ENCODE results near the gene OR7A10. TPM values are rescaled to one million over a fixed set of nuclear protein-coding genes. Genes with fewer than 3 reads are reported as not detected.

OR7A10 gene
- total RNA-seq, 5 donors from 2014 or later (not counting 1 experiment from before 2014, with no cell fraction given), result not detected

- ATAC-seq (replicated peaks in 1 of 4) (no peak), DNase-seq (no peak)
- Histone ChIP-seq H3K27ac (ENCODE audit: low read length) (no peak overlapping the region), H3K4me3 (ENCODE audit: control insufficient read depth in 1 of 2, extremely low read depth in 1 of 2, low read length in 1 of 2) (no peak overlapping the region), H3K27me3 (replicated peaks in 1 of 2; ENCODE audit: control insufficient read depth in 2 of 2, extremely low read depth in 1 of 2, insufficient read depth in 2 of 2, low read length in 1 of 2) (peaks cover 0 to 15% of the 10 kb centered on the region in 2 experiments), H3K9me3 (no peaks in the 10 kb centered on the region), H3K36me3 (ENCODE audit: control insufficient read depth in 2 of 2, extremely low read depth in 1 of 2, insufficient read depth in 1 of 2, low read length in 1 of 2) (no peaks in the 10 kb centered on the region), H3K4me1 (ENCODE audit: control insufficient read depth in 1 of 2, extremely low read depth in 1 of 2, insufficient read depth in 2 of 2, low read length in 2 of 2) (no peaks in the 10 kb centered on the region)
- H3K4me1 Mint-ChIP-seq, result no peaks in the 10 kb centered on the region
- H3K9me3 Mint-ChIP-seq, result peaks cover 0 to 5% (median 0%) of the 10 kb centered on the region in 3 donors
- CTCF ChIA-PET, result no interaction called here
- no peaks in the 10 kb centered on the region for H3K36me3 Mint-ChIP-seq
- H3K4me3 Mint-ChIP-seq, result no peak overlapping the region
- H3K27ac Mint-ChIP-seq, result no peak overlapping the region
- WGBS (ENCODE audit: insufficient coverage), result no CpG with 5 or more reads among the region's 6 CpGs
- H3K27me3 Mint-ChIP-seq, result peaks cover 29 to 38% of the 10 kb centered on the region in 2 donors
- POLR2A ChIA-PET, result no interaction called here
Observed at GRCh38 chr19:14843578-14843977, 5.1 kb downstream of the OR7A10 start.

GRCh38 chr19:14843169-14843568 lies 5.6 kb downstream of the OR7A10 start:
- Histone ChIP-seq H3K4me3 (ENCODE audit: control insufficient read depth in 1 of 2, extremely low read depth in 1 of 2, low read length in 1 of 2) (no peak overlapping the region), H3K27ac (ENCODE audit: low read length) (no peak overlapping the region), H3K9me3 (no peaks in the 10 kb centered on the region), H3K27me3 (replicated peaks in 1 of 2; ENCODE audit: control insufficient read depth in 2 of 2, extremely low read depth in 1 of 2, insufficient read depth in 2 of 2, low read length in 1 of 2) (peaks cover 0 to 15% of the 10 kb centered on the region in 2 experiments), H3K36me3 (ENCODE audit: control insufficient read depth in 2 of 2, extremely low read depth in 1 of 2, insufficient read depth in 1 of 2, low read length in 1 of 2) (no peaks in the 10 kb centered on the region), H3K4me1 (ENCODE audit: control insufficient read depth in 1 of 2, extremely low read depth in 1 of 2, insufficient read depth in 2 of 2, low read length in 2 of 2) (no peaks in the 10 kb centered on the region)
- Mint-ChIP-seq H3K9me3 (peaks cover 0 to 2% (median 0%) of the 10 kb centered on the region in 3 donors), H3K36me3 (no peaks in the 10 kb centered on the region), H3K4me3 (no peak overlapping the region), H3K27ac (no peak overlapping the region), H3K4me1 (no peaks in the 10 kb centered on the region), H3K27me3 (peaks cover 25 to 34% of the 10 kb centered on the region in 2 donors)
- no peak for ATAC-seq (replicated peaks in 1 of 4)
- no CpG with 5 or more reads among the region's 2 CpGs for WGBS (ENCODE audit: insufficient coverage)
- POLR2A ChIA-PET, result no interaction called here
- CTCF ChIA-PET, result no interaction called here
- no peak for DNase-seq

GRCh38 chr19:14840206-14840605 lies 8.5 kb downstream of the OR7A10 start:
- Histone ChIP-seq H3K4me3 (ENCODE audit: control insufficient read depth in 1 of 2, extremely low read depth in 1 of 2, low read length in 1 of 2) (no peak overlapping the region), H3K4me1 (ENCODE audit: control insufficient read depth in 1 of 2, extremely low read depth in 1 of 2, insufficient read depth in 2 of 2, low read length in 2 of 2) (no peaks in the 10 kb centered on the region), H3K27ac (ENCODE audit: low read length) (no peak overlapping the region), H3K9me3 (no peaks in the 10 kb centered on the region), H3K36me3 (ENCODE audit: control insufficient read depth in 2 of 2, extremely low read depth in 1 of 2, insufficient read depth in 1 of 2, low read length in 1 of 2) (no peaks in the 10 kb centered on the region), H3K27me3 (replicated peaks in 1 of 2; ENCODE audit: control insufficient read depth in 2 of 2, extremely low read depth in 1 of 2, insufficient read depth in 2 of 2, low read length in 1 of 2) (peaks cover 0 to 9% of the 10 kb centered on the region in 2 experiments)
- WGBS (ENCODE audit: insufficient coverage), result no CpG with 5 or more reads among the region's 1 CpG
- no peaks in the 10 kb centered on the region for H3K9me3 Mint-ChIP-seq
- POLR2A ChIA-PET, result no interaction called here
- peaks cover 31 to 33% of the 10 kb centered on the region in 2 donors for H3K27me3 Mint-ChIP-seq
- H3K4me3 Mint-ChIP-seq, result no peak overlapping the region
- no peak for ATAC-seq (replicated peaks in 1 of 4)
- H3K27ac Mint-ChIP-seq, result no peak overlapping the region
- CTCF ChIA-PET, result no interaction called here
- no peaks in the 10 kb centered on the region for H3K36me3 Mint-ChIP-seq
- H3K4me1 Mint-ChIP-seq, result no peaks in the 10 kb centered on the region
- no peak for DNase-seq

- Mint-ChIP-seq H3K27me3 (peaks cover 18 to 28% of the 10 kb centered on the region in 2 donors), H3K36me3 (no peaks in the 10 kb centered on the region), H3K4me1 (no peaks in the 10 kb centered on the region), H3K27ac (no peak overlapping the region), H3K9me3 (no peaks in the 10 kb centered on the region), H3K4me3 (no peak overlapping the region)
- Histone ChIP-seq H3K4me3 (ENCODE audit: control insufficient read depth in 1 of 2, extremely low read depth in 1 of 2, low read length in 1 of 2) (no peak overlapping the region), H3K36me3 (ENCODE audit: control insufficient read depth in 2 of 2, extremely low read depth in 1 of 2, insufficient read depth in 1 of 2, low read length in 1 of 2) (no peaks in the 10 kb centered on the region), H3K27me3 (replicated peaks in 1 of 2; ENCODE audit: control insufficient read depth in 2 of 2, extremely low read depth in 1 of 2, insufficient read depth in 2 of 2, low read length in 1 of 2) (peaks cover 0 to 8% of the 10 kb centered on the region in 2 experiments), H3K4me1 (ENCODE audit: control insufficient read depth in 1 of 2, extremely low read depth in 1 of 2, insufficient read depth in 2 of 2, low read length in 2 of 2) (no peaks in the 10 kb centered on the region), H3K9me3 (no peaks in the 10 kb centered on the region), H3K27ac (ENCODE audit: low read length) (no peak overlapping the region)
- CTCF ChIA-PET, result interaction anchor here in 1 of 2 donors (0.9 kb wide), 1 partner anchor 82 kb away, joined by 3 read pairs; no protein-coding TSS in a partner anchor
- WGBS (ENCODE audit: insufficient coverage), result no CpG with 5 or more reads among the region's 4 CpGs
- ATAC-seq (replicated peaks in 1 of 4), result no peak
- no peak for DNase-seq
- POLR2A ChIA-PET, result interaction anchor here in 1 of 2 donors (0.6 kb wide), 1 partner anchor 184 kb away, joined by 5 read pairs; no protein-coding TSS in a partner anchor
Observed at GRCh38 chr19:14837391-14837790, 11.3 kb downstream of the OR7A10 start.

- H3K4me3 Mint-ChIP-seq, result no peak within 1 kb of the TSS
- ChIA-PET CTCF (no interaction called here), POLR2A (no interaction called here)
- no peaks in the 10 kb centered on the region for H3K36me3 Mint-ChIP-seq
- Histone ChIP-seq H3K36me3 (ENCODE audit: control insufficient read depth in 2 of 2, extremely low read depth in 1 of 2, insufficient read depth in 1 of 2, low read length in 1 of 2) (no peaks in the 10 kb centered on the region), H3K27me3 (replicated peaks in 1 of 2; ENCODE audit: control insufficient read depth in 2 of 2, extremely low read depth in 1 of 2, insufficient read depth in 2 of 2, low read length in 1 of 2) (peaks cover 0 to 6% of the 10 kb centered on the region in 2 experiments), H3K27ac (ENCODE audit: low read length) (no peak within 1 kb of the TSS), H3K4me1 (ENCODE audit: control insufficient read depth in 1 of 2, extremely low read depth in 1 of 2, insufficient read depth in 2 of 2, low read length in 2 of 2) (no peaks in the 10 kb centered on the region), H3K4me3 (ENCODE audit: control insufficient read depth in 1 of 2, extremely low read depth in 1 of 2, low read length in 1 of 2) (no peak within 1 kb of the TSS), H3K9me3 (no peaks in the 10 kb centered on the region)
- H3K4me1 Mint-ChIP-seq, result no peaks in the 10 kb centered on the region
- H3K9me3 Mint-ChIP-seq, result no peaks in the 10 kb centered on the region
- ATAC-seq (replicated peaks in 1 of 4), result no peak
- no CpG with 5 or more reads among the region's 1 CpG for WGBS (ENCODE audit: insufficient coverage)
- no peak for DNase-seq
- no peak within 1 kb of the TSS for H3K27ac Mint-ChIP-seq
- H3K27me3 Mint-ChIP-seq, result peaks cover 4 to 18% of the 10 kb centered on the region in 2 donors
Observed at GRCh38 chr19:14835011-14835410, 13.7 kb downstream of the OR7A10 start, which contains the start of the genes OR7A5 and OR7C1. OR7A5 (minus strand) TSS chr19:14835185; CDS start chr19:14828241, 6,944 bp downstream. OR7C1 (minus strand) TSS chr19:14835185; CDS start chr19:14800136, 35,049 bp downstream.

GRCh38 chr19:14830702-14831101 lies 18.0 kb downstream of the OR7A10 start:
- no peak overlapping the region for H3K27ac ChIP-seq (ENCODE audit: low read length)
- no peaks in the 10 kb centered on the region for H3K4me1 ChIP-seq (ENCODE audit: control insufficient read depth in 1 of 2, extremely low read depth in 1 of 2, insufficient read depth in 2 of 2, low read length in 2 of 2)
- WGBS (ENCODE audit: insufficient coverage), result 74% methylated on average over 3 of the region's 4 CpGs
- no peak for DNase-seq
- ATAC-seq (replicated peaks in 1 of 4), result no peak
- Mint-ChIP-seq H3K27ac (no peak overlapping the region), H3K4me3 (no peak overlapping the region), H3K4me1 (no peaks in the 10 kb centered on the region), H3K27me3 (peaks cover 27 to 40% of the 10 kb centered on the region in 2 donors), H3K9me3 (no peaks in the 10 kb centered on the region), H3K36me3 (no peaks in the 10 kb centered on the region)
- no peaks in the 10 kb centered on the region for H3K9me3 ChIP-seq
- H3K36me3 ChIP-seq (ENCODE audit: control insufficient read depth in 2 of 2, extremely low read depth in 1 of 2, insufficient read depth in 1 of 2, low read length in 1 of 2), result no peaks in the 10 kb centered on the region
- peaks cover 0 to 4% of the 10 kb centered on the region in 2 experiments for H3K27me3 ChIP-seq (replicated peaks in 1 of 2; ENCODE audit: control insufficient read depth in 2 of 2, extremely low read depth in 1 of 2, insufficient read depth in 2 of 2, low read length in 1 of 2)
- no peak overlapping the region for H3K4me3 ChIP-seq (ENCODE audit: control insufficient read depth in 1 of 2, extremely low read depth in 1 of 2, low read length in 1 of 2)
- ChIA-PET POLR2A (no interaction called here), CTCF (no interaction called here)

GRCh38 chr19:14826006-14826405 lies 22.7 kb downstream of the OR7A10 start:
- POLR2A ChIA-PET, result no interaction called here
- WGBS (ENCODE audit: insufficient coverage), result no CpG with 5 or more reads among the region's 2 CpGs

More at GRCh38 chr19:14826006-14826405, 22.7 kb downstream of the OR7A10 start:
- CTCF ChIA-PET, result no interaction called here
- no peak overlapping the region for H3K27ac ChIP-seq (ENCODE audit: low read length)
- Mint-ChIP-seq H3K27me3 (peaks cover 51 to 63% of the 10 kb centered on the region in 2 donors), H3K9me3 (peaks cover 0 to 4% (median 0%) of the 10 kb centered on the region in 3 donors), H3K4me3 (no peak overlapping the region), H3K4me1 (no peaks in the 10 kb centered on the region), H3K36me3 (no peaks in the 10 kb centered on the region), H3K27ac (no peak overlapping the region)
- H3K4me3 ChIP-seq (ENCODE audit: control insufficient read depth in 1 of 2, extremely low read depth in 1 of 2, low read length in 1 of 2), result no peak overlapping the region
- DNase-seq (no peak), ATAC-seq (replicated peaks in 1 of 4) (no peak)
- no peaks in the 10 kb centered on the region for H3K36me3 ChIP-seq (ENCODE audit: control insufficient read depth in 2 of 2, extremely low read depth in 1 of 2, insufficient read depth in 1 of 2, low read length in 1 of 2)
- H3K9me3 ChIP-seq, result no peaks in the 10 kb centered on the region
- H3K4me1 ChIP-seq (ENCODE audit: control insufficient read depth in 1 of 2, extremely low read depth in 1 of 2, insufficient read depth in 2 of 2, low read length in 2 of 2), result no peaks in the 10 kb centered on the region
- H3K27me3 ChIP-seq (replicated peaks in 1 of 2; ENCODE audit: control insufficient read depth in 2 of 2, extremely low read depth in 1 of 2, insufficient read depth in 2 of 2, low read length in 1 of 2), result peaks cover 0 to 11% of the 10 kb centered on the region in 2 experiments
